Activated CD4-positive, alpha-beta T cell treated with anti-CD3 and anti-CD28 coated beads, Interleukin-2, amount 10 ng/mL, durations not matched to agents 24 days and 14 days (primary cell): ENCODE results near the gene CABLES1. TPM values are rescaled to one million over a fixed set of nuclear protein-coding genes. Genes with fewer than 3 reads are reported as not detected.

ENCODE experiments used
- DNase-seq: peaks from one replicate; pipeline ENCODE4 v3.0.0; 2022
- H3K27ac Mint-ChIP-seq: one replicate; pipeline ENCODE4 v1.8.0; 2022; ENCODE audit warnings: mild to moderate bottlenecking, mixed read lengths
- H3K27me3 Mint-ChIP-seq: one replicate; pipeline ENCODE4 v1.8.0; 2022; ENCODE audit warnings: mixed read lengths
- H3K36me3 Mint-ChIP-seq: one replicate; pipeline ENCODE4 v1.8.0; 2022; ENCODE audit warnings: low read depth, mild to moderate bottlenecking, mixed read lengths
- H3K4me1 Mint-ChIP-seq: one replicate; pipeline ENCODE4 v1.8.0; 2021; ENCODE audit warnings: mixed read lengths
- H3K4me3 Mint-ChIP-seq: one replicate; pipeline ENCODE4 v1.8.0; 2022; ENCODE audit warnings: mild to moderate bottlenecking, moderate library complexity, mixed read lengths
- H3K9me3 Mint-ChIP-seq: one replicate; pipeline ENCODE4 v1.8.0; 2021; ENCODE audit warnings: mixed read lengths
- intact Hi-C: fragments of 100-400 bp; cut with micrococcal nuclease; formaldehyde crosslinking; loops from one replicate; pipeline ENCODE4 v1.15.1; 2023
- total RNA-seq: library from RNA; stranded (reverse); gene quantifications from 2 replicates; pipeline ENCODE4 v1.2.3, GENCODE V29; 2022

CABLES1 gene
- total RNA-seq, 1 donor from 2014 or later, result 6.4 TPM

- peaks cover 2% of the 10 kb centered on the region for H3K36me3 Mint-ChIP-seq
- no peak overlapping the region for H3K27ac Mint-ChIP-seq
- peaks cover 16% of the 10 kb centered on the region for H3K4me1 Mint-ChIP-seq
- H3K4me3 Mint-ChIP-seq, result no peak overlapping the region
- intact Hi-C loops, result no loop called here
- H3K27me3 Mint-ChIP-seq, result peaks cover 25% of the 10 kb centered on the region
- no peaks in the 10 kb centered on the region for H3K9me3 Mint-ChIP-seq
- DNase-seq, result no peak
These were observed 6.1 kb downstream of the CABLES1 start for GRCh38 chr18:23141104-23141999.

GRCh38 chr18:23142251-23142929, 7.1 kb downstream of the CABLES1 start:
- intact Hi-C loops, result no loop called here
- no peak for DNase-seq
- H3K36me3 Mint-ChIP-seq, result no peaks in the 10 kb centered on the region
- H3K27me3 Mint-ChIP-seq, result peaks cover 18% of the 10 kb centered on the region
- H3K27ac Mint-ChIP-seq, result no peak overlapping the region
- no peak overlapping the region for H3K4me3 Mint-ChIP-seq
- peaks cover 16% of the 10 kb centered on the region for H3K4me1 Mint-ChIP-seq
- H3K9me3 Mint-ChIP-seq, result no peaks in the 10 kb centered on the region

GRCh38 chr18:23143016-23143814, 7.9 kb downstream of the CABLES1 start:
- no peak overlapping the region for H3K27ac Mint-ChIP-seq
- no peak overlapping the region for H3K4me3 Mint-ChIP-seq
- DNase-seq, result no peak
- no peaks in the 10 kb centered on the region for H3K9me3 Mint-ChIP-seq
- peaks cover 16% of the 10 kb centered on the region for H3K4me1 Mint-ChIP-seq
- intact Hi-C loops, result no loop called here
- H3K27me3 Mint-ChIP-seq, result peaks cover 10% of the 10 kb centered on the region
- H3K36me3 Mint-ChIP-seq, result no peaks in the 10 kb centered on the region

GRCh38 chr18:23143815-23144261, 8.6 kb downstream of the CABLES1 start:
- peaks cover 16% of the 10 kb centered on the region for H3K4me1 Mint-ChIP-seq

GRCh38 chr18:23144640-23145039, 9.4 kb downstream of the CABLES1 start:
- no peak overlapping the region for H3K4me3 Mint-ChIP-seq
- peaks cover 3% of the 10 kb centered on the region for H3K27me3 Mint-ChIP-seq
- no peak for DNase-seq
- peaks cover 16% of the 10 kb centered on the region for H3K4me1 Mint-ChIP-seq
- intact Hi-C loops, result no loop called here
- H3K9me3 Mint-ChIP-seq, result no peaks in the 10 kb centered on the region
- H3K36me3 Mint-ChIP-seq, result no peaks in the 10 kb centered on the region
- no peak overlapping the region for H3K27ac Mint-ChIP-seq

More at GRCh38 chr18:23143815-23144261, 8.6 kb downstream of the CABLES1 start:
- H3K36me3 Mint-ChIP-seq, result no peaks in the 10 kb centered on the region
- no peaks in the 10 kb centered on the region for H3K9me3 Mint-ChIP-seq
- intact Hi-C loops, result no loop called here
- no peak for DNase-seq
- no peak overlapping the region for H3K27ac Mint-ChIP-seq
- no peak overlapping the region for H3K4me3 Mint-ChIP-seq
- peaks cover 6% of the 10 kb centered on the region for H3K27me3 Mint-ChIP-seq

- no peak overlapping the region for H3K4me3 Mint-ChIP-seq
- H3K9me3 Mint-ChIP-seq, result no peaks in the 10 kb centered on the region
- no peaks in the 10 kb centered on the region for H3K36me3 Mint-ChIP-seq
- no peak overlapping the region for H3K27ac Mint-ChIP-seq
- DNase-seq, result no peak
- H3K27me3 Mint-ChIP-seq, result peaks cover 2% of the 10 kb centered on the region
- peaks cover 16% of the 10 kb centered on the region for H3K4me1 Mint-ChIP-seq
- intact Hi-C loops, result no loop called here
These were observed 10.3 kb downstream of the CABLES1 start for GRCh38 chr18:23145621-23146020.

- Mint-ChIP-seq H3K4me3 (no peak overlapping the region), H3K9me3 (no peaks in the 10 kb centered on the region), H3K4me1 (peaks cover 16% of the 10 kb centered on the region), H3K27me3 (peaks cover 2% of the 10 kb centered on the region), H3K36me3 (no peaks in the 10 kb centered on the region), H3K27ac (no peak overlapping the region)
- intact Hi-C loops, result no loop called here
- DNase-seq, result no peak
These were observed 11.7 kb downstream of the CABLES1 start for GRCh38 chr18:23146861-23147469.

GRCh38 chr18:23148382-23148781, 13.1 kb downstream of the CABLES1 start:
- intact Hi-C loops, result no loop called here
- Mint-ChIP-seq H3K27ac (no peak overlapping the region), H3K9me3 (no peaks in the 10 kb centered on the region), H3K4me3 (no peak overlapping the region), H3K27me3 (peaks cover 2% of the 10 kb centered on the region), H3K36me3 (no peaks in the 10 kb centered on the region), H3K4me1 (peaks cover 8% of the 10 kb centered on the region)
- no peak for DNase-seq

- DNase-seq, result no peak
- Mint-ChIP-seq H3K9me3 (no peaks in the 10 kb centered on the region), H3K27me3 (peaks cover 2% of the 10 kb centered on the region), H3K4me1 (no peaks in the 10 kb centered on the region), H3K27ac (no peak overlapping the region), H3K36me3 (no peaks in the 10 kb centered on the region), H3K4me3 (no peak overlapping the region)
- intact Hi-C loops, result no loop called here
These were observed 14.3 kb downstream of the CABLES1 start for GRCh38 chr18:23149570-23149969.

- H3K27ac Mint-ChIP-seq, result no peak overlapping the region
- no peaks in the 10 kb centered on the region for H3K36me3 Mint-ChIP-seq
These were observed 16.3 kb downstream of the CABLES1 start for GRCh38 chr18:23151414-23152099.

GRCh38 chr18:23154030-23154429, 18.7 kb downstream of the CABLES1 start:
- Mint-ChIP-seq H3K36me3 (no peaks in the 10 kb centered on the region), H3K27me3 (peaks cover 3% of the 10 kb centered on the region), H3K27ac (no peak overlapping the region), H3K4me3 (no peak overlapping the region), H3K4me1 (no peaks in the 10 kb centered on the region), H3K9me3 (no peaks in the 10 kb centered on the region)
- intact Hi-C loops, result no loop called here
- DNase-seq, result no peak

More at GRCh38 chr18:23151414-23152099, 16.3 kb downstream of the CABLES1 start:
- Mint-ChIP-seq H3K4me3 (no peak overlapping the region), H3K9me3 (no peaks in the 10 kb centered on the region), H3K27me3 (peaks cover 3% of the 10 kb centered on the region), H3K4me1 (no peaks in the 10 kb centered on the region)
- intact Hi-C loops, result no loop called here
- no peak for DNase-seq

- no peak overlapping the region for H3K4me3 Mint-ChIP-seq
- peaks cover 3% of the 10 kb centered on the region for H3K27me3 Mint-ChIP-seq
- no peak for DNase-seq
- no peaks in the 10 kb centered on the region for H3K36me3 Mint-ChIP-seq
- intact Hi-C loops, result no loop called here
- H3K27ac Mint-ChIP-seq, result no peak overlapping the region
- H3K4me1 Mint-ChIP-seq, result no peaks in the 10 kb centered on the region
- H3K9me3 Mint-ChIP-seq, result no peaks in the 10 kb centered on the region
These were observed 19.7 kb downstream of the CABLES1 start for GRCh38 chr18:23154823-23155500.
